CD4-positive, alpha-beta T cell treated with Interleukin-15 for 1 hour (primary cell): ENCODE results near the gene ARF1.
"Not testable (repeated sequence)": the region's sequence is repeated elsewhere in the genome, so short reads cannot be mapped to it uniquely, and the experiment has no call there.

ENCODE experiments used
- DNase-seq: peaks from one replicate; pipeline ENCODE4 v3.0.0-alpha.2; 2020

Gene ARF1

DNA sequence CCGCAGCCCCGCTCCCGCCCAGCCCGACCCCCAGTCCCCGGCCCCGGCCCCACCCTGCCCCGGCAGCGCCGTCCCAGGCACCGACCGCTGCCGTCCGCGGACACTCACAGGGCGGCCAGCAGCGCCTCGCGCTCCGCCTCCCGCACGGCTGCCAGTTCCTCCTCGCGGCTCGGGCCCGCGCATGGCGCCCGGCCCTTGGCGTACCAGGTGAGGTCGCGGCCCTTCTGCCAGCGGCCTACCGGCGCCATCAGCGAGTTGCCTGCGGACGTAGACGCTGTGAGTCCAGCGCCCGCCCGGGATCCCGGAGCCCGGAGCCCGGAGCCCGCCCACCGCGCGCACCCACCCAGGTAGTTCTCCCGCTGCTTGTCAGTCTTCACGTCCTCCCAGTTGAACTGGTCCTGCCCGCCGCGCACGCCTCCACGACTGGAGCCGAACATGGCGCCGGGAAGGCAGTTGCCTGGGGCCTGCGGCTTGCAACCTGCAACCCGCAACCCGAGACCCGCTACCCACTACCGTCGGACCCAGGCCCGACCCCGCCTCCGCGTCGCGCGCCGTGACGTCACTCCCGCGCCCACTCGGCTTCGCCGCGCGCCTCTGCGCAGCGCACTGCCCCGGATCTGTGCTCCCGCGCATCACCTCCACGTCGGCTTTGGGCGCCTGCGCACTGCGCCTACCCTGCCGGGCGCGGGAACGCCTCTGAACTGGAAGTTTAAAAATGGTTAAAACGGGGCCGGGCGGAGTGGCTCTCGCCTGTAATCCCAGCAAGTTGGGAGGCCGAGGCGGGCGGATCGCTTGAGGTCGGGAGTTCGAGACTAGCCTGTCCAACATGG lies 20.5 kb downstream of the ARF1 start, which contains the start of gene C1orf35:
TSS of gene C1orf35 (minus strand) at position 535 of the 830 bp plus-strand sequence. CDS start at position 437, 98 bp downstream.
- DNase-seq, result peak; percentile 93

DNA sequence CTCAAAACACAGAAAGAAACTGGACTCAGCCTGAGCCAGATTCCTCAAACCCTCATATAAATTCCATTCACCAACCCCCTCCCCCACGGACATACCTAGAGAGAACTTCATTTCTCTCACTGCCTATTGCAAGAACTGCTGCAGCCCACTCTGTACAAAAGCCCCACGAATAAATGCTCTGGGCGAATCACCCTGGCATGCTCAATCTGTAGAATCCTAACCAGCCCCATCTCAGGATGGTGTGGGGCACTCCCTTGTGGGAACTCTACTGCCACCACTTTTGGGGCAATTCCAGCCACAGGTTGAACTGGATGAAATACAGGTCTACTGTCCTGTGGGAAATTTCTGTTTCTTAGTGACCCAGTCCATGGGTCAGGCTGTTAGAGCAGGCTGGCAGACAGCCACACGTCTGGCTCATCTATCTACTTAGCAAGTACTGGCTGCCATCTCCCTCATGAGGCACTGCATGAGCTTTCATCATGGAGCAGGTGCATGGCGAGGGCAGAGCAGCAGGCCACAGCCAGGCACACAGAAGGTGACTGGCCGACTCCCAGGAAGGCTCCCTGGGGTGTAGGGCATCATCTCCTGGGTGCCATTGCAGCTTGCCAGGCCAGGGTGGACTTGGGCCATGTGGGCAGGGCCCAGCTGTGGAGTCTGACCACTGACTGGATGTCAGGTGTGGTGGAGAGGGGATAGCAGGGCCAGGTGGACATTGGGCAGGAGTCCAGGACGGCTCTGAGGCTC lies 22.2 kb downstream of the ARF1 start:
- DNase-seq, result peak; percentile 15

DNA sequence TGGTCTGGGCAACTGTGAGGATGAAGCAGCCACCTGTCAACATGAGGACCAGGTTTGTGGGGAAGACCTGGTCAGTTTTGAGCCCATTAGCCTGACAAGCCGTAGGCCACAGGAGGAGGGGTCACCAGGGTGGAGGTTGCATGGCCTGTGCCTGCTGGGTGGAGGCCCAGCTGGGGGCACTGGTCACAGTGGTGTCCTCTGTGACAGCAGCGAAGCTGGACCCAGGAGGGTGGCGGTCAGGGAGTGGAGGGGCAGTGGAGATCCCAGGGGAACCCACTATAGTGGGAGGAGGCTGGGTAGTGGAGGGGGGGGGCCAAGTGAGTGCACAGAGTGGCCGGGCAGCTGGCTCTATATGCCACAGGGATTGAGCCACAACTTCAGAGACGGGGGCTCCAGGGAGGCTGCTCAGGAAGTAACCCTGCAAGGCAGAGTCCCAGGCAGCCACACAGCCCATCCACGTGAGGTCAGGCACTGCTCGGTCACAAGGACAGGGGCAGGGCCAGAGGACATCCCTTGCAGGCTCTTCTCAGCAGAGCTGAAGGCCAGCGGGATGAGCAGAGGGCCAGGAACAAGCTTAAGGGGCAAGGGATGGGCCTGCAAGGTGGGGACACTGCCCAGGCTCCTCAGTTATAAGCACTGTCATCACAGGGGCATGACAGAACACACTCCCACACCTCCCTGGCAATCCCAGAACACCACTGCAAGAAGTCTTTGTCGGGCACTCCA lies 22.9 kb downstream of the ARF1 start:
- DNase-seq, result peak; percentile 16

DNA sequence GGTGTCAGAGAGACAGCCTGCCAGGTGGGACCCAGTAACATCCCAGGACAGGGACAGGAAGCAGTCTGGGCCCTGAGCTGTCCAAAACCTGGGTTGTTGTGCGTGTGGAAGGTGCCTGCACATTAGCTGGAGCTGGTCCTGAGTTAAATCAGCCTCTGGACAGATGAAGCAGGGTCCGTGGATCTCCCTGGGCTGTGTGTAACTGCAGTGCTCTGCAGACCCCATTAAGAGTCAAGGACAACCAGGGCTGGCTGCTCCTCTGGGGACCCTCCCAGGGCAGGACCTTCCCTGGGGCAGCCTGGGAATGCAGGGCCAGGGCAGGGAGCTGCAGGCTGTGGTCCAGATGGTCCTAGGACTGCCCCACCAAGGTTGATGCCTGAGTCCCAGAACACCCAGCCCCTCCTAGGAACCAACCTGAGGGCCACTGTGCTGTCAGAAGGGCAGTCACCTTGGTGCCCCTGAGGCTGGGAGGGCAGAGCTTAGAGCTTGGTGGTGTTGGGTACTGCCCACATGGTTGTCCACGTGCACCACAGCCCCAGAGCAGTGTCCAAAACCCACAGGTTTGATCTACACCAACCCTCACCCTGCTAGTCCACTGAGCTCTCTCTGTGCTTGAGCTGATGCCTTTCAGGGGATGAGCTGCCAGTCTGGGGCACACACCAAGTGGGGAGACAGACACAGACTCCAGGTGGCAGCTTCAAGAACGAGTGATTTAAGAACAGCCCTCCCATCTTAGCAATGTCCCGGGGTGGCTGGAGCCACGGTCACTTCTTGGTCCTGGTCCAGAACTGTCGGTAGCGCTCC lies 23.7 kb downstream of the ARF1 start:
- no peak for DNase-seq

DNA sequence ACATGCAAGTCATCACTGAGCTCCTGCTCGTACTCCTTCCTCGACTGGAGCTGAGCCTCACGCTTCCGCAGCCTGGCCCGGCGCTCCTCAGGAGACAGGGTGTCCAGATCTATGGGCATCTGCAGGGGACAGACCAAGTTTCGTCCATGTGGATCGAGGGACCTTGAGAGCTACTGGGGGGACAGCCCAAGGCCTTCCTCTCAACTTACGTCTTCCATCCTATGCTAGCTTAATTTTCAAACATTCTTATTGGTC lies 24.2 kb downstream of the ARF1 start:
- no peak for DNase-seq

DNA sequence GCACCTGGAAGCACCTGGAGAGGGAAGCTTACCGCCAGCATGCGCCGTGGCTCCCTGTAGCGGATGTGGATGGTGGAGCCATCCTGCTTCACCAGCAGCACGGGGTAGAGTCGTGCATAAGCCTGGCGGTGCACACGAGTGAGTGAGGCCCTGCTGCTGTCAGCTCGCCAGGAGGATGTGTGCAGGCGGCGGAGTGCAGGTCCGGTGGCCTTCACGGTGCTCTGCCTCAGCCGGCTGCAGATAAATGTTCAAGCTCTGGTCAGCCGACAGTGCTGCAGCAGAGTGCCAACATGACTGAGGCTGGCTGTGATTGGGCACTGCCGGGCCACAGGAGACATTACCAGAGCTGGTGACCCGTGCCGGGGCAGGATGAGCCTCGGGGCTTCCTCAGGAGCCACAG lies 25.1 kb downstream of the ARF1 start:
- no peak for DNase-seq

DNA sequence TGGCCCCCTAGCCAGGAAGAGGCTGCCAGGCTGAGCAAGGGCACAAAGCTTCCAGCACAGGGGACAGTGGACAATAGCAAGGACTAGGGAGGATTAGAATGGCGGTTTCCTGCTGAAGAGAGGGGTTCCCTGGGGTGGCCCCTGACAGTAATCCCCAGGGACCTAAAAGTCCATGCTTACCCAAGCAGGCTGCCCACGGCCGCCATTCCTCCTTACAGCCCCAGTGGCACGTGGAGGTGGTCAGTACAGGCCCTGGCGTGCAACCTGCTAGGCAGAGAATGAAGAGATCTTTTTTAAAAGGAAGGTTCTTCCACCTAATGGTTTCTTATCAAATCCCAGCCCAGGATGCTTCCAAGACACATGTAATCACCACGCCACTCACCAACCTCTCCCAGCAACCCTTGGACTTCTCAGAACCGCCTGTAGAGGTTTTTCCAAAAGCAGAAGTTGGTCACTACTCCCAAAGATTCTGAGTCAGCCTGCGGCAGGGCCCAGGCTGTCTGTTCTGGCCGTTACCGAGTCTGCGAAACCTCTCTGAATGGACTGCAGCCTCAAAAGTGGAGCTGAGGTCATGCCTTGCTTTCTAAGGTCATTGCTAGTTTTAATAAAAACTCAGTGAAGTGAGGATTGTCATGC lies 25.7 kb downstream of the ARF1 start:
- DNase-seq, result no peak

DNA sequence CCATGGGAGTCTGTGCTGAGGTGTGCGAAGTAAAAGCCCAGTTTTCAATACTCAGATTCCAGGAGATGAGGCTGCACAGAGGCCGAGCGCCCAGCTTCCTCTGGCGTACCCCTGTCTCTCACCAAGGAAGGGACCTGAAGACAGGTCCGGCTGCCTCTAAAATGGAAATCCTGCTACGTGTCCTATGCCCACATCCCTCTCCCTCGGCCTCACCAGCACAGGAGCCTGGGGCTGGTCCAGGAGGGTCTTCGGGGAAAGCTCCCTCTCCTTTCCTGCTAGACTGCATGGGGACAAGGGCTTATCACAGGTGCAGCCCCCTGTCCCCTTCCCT lies 26.2 kb downstream of the ARF1 start:
- no peak for DNase-seq

DNA sequence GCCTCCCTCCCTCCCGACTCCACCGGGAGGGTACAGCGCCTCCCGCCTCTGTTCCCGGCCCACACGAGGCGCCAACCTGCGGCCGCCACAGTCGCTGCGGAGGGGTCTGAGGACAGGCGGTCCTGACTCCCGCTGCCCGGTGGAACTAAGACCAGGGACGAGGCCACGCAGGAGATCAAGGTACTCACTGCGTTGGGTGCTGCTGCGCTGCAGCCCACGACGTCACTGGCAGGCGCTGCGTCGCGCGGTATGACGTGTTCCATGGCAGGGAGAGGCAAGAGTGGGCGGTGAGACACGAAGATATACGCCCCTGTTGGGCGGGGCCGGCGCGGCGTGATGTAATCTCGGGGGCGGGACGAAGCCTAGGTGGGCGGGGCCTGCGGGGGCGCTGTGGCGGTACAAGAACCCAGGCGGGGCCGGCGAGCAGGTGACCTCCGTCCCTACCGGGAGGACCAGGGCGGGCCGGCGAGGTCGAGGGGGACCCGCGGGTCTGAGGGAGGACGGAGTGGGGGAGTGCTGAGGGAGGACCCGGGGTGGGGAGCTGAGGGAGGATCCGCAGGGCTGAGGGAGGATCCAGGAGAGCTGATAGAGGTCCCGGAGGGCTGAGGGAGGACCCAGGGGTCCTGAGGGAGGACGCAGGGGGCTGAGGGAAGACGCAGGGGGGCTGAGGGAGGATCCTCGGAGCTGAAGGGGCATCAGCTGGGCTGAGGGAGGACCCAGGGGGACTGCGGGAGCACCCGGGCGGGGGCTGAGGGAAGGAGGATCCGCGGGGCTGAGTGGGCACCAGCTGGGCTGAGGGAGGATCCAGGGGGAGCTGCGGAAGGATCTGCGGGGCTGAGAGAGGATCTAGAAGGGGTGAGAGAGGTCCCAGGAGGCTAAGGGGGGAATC lies 26.8 kb downstream of the ARF1 start, which contains the start of gene MRPL55:
TSS of gene MRPL55 (minus strand) at position 227 of the 889 bp plus-strand sequence. CDS start 1,039 bp downstream, outside the sequence.
- DNase-seq, result peak; percentile 97

DNA sequence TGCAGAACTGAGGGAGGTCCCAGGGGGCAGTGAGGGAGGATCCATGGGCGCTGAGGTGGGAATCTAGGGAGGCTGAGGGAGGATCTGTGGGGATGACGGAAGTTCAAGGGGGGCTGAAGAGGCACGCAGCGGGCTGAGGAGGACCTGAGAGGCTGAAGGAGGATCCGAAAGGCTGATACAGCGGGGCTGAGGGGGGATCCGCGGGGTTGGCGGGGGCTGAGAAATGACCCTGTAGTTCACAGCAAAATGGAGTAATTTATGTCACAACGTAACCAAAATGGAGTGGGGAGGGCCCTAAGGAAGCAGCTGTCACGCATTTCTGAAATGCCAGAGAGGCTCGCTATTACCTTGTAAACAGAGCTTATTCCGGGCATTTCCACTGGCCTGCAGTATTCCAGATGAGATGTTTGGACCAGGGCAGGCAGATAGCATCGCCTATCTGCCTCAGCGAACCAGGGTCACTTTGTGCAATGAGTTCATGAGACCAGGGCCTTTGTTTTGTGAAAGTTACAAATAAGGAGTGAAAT lies 27.5 kb downstream of the ARF1 start:
- DNase-seq, result no peak

DNA sequence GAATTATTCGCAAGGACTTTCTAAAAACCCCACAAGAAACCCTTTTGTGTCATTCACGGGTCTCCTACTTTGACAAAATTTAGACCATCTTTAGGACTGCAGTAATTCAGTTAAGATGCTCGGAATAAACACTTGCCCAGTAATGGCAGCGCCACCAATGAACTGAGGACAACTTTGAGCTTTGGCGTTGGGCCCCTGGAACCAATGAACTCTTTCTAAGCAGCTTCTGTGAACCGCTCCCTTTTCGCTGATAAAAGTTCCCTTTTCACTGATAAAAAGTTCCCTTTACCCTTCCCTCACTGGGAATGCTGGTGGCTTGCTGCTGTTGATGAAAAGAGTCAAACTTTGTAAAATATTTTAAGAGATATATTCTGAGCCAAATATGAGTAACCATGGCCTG lies 28.0 kb downstream of the ARF1 start:
- DNase-seq, result no peak

DNA sequence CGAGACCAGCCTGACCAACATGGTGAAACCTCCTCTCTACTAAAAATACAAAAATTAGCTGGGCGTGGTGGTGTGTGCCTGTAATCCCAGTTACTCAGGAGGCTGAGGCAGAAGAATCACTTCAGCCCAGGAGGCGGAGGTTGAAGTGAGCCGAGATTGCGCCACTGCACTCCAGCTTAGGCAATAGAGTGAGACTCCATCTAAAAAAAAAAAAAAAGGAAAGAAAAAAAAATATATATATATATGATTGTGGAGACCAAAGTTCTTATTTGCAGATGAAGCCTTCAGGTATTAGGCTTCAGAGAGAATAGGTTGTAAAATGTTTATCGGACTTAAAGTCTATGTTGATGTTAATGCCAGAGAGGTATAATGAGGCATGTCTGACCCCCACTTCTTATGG lies 28.8 kb downstream of the ARF1 start:
- not testable (repeated sequence) for DNase-seq

DNA sequence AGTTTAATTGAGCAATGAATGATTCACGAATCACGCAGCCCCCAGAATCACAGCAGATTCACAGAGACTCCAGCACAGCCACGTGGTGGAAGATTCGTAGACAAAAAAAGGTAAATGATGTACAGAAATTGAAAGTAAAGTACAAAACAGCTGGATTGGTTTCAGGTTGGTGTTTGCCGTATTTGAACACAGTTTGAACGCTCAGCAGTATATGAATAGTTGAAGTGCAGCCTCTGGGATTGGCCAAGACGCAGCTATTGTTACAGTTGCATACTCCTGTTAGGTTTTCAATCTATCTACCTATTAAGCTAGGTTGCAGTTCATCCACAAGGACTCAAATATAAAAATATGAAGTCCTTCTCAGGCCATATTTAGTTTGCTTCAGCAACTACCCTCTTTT lies 29.7 kb downstream of the ARF1 start:
- no peak for DNase-seq

DNA sequence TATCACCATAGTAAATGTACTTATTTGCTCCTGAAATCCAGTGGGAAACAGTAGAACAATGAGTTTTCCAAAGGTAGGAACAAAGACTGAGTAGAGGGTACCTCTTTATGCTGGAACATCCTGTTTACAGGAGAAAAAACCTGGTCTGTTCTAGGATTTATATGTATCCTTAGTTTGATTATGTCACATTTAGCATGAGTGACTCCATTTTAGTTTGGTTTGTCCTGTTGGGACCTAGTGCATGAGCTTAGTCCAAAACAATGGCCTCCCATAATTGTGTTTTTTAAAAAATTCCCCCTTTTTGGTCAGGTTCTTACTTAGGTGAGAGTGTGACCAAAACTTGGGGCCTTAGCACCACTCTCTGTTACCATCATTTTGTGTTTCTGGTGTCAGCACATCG lies 30.1 kb downstream of the ARF1 start:
- no peak for DNase-seq

DNA sequence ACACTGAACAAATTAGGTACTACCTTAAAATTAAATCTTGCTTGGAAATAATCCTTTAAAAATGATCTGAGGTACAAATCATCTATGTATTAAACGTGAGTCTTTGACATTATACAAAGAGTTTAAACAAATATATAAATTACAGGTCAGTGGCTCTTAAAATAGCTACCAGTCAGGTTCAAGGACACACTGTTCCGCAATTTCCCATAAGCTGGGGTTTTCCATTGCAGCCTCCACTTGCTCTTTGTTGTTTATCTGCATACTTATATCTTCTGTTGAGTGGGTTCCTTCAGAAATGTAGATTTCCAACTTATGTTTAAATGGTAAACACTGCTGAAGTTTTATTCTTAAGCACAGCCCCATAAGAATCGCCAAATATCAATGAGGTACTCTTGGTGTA lies 32.3 kb downstream of the ARF1 start:
- DNase-seq, result no peak

DNA sequence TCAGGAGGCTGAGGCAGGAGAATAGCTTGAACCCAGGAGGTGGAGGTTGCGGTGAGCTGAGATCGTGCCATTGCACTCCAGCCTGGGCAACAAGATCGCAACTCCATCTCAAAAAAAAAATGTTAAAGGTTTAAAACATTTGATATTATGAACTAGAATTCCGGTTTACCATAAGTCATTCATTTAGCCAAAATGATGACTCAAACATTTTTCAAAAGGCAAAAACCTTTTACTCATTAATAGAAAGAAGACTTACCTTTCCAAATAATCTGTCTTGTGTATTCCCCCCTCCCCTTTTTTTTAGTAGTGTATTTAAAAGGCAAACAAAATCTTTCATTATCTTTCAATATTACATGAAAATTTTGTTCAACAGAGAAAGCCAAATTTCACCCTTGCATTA lies 34.8 kb downstream of the ARF1 start:
- DNase-seq, result no peak

DNA sequence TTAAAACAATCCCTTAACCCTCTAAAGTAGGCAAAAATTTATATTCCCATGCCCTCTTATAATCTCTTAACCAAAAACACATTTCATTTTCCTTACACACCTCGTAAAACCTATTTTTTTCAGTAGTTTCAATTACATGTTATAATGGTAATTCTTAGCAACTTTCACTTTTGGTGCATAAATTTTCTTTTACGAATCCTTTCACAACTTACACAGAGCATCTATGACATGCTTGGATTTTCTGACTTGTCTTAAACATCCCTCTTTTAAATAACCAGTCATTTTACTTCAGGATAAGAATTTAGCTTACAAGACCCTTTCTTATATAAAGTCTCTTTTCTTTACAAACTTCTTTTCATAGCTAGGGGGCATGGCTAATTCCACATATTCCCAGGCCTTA lies 35.5 kb downstream of the ARF1 start:
- DNase-seq, result no peak

DNA sequence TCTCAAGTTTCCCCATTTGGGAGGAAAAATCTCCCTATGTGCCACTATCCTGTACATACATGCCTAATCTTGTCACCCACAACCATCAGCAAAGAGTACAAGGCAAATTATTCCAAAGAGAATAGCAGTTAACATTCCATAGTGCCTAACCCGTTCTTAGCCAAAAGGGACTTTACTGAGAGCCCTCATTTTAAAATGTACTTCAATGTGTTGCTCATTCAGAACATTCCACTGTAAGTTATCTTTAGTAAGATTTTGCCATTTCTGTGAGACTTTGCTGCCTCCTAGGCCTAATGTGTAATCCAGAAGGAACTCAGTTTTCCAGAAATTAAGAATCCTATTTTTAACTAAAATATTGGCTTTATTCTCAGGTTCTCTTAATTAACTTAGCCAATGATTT lies 37.8 kb downstream of the ARF1 start:
- DNase-seq, result no peak

DNA sequence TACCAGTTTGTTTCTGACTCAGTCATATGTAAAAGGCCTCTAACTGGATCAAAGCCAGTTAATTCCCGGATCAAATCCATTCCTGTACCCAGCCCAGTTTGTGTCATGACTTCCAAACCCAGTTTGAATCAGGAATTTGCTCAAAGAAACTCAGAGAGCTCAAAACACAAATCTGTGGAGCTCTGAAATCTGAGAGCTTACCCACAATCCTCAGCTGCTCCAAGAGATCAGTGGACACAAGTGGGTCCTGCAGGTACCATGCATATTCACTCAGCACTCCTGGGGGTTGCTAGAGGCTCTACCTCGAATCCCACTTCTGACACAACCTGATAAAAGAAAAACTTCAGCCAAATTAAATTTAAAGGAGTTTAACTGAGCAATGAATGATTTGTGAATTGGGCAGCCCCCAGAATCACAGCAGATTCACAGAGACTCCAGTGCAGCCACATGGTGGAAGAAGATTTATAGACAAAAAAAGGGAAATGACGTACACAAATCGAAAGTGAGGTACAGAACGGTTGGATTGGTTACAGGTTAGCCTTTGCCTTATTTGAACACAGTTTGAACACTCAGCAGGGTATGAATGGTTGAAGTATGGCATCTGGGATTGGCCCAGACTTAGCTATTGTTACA lies 38.5 kb downstream of the ARF1 start:
- DNase-seq, result no peak

DNA sequence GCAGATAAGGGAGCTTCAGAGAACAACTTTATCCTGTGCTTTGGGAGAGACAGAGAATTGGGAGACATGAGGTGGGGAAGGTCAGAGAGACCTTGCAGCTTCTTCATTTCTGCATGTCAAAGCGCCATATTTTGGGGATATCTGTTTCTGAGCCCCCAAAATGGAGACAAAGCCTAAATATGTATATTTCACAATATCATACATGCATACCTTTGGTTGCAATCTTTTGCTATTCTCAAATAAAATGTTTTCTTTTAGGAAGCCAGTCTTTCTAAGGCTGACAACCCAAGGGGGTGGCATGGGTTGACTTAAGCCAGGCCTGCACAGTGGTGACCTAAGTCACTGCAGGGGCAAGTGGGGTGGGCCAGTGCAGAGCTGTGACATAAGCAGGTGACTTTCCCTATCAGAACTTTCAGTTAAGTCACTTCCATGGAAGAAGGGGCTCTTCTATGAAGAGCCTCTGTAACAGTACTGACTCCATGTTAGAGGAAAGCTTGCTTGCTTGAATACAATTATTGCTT lies 40.5 kb downstream of the ARF1 start:
- no peak for DNase-seq
